C4-2B (cell line): ENCODE data around the gene OPCML.

Experiments
- ZFX ChIP-seq: fragments of 450-650 bp; IDR thresholded peaks from 2 replicates; pipeline ENCODE4 v1.6.1; 2017
- TF ChIP-seq, protein P1 (sequence below): fragments of 450-650 bp; conservative IDR thresholded peaks from 2 replicates; pipeline ENCODE4 v1.5.1; 2017; ENCODE audit warnings: mild to moderate bottlenecking

- TF ChIP-seq, protein P1, sequence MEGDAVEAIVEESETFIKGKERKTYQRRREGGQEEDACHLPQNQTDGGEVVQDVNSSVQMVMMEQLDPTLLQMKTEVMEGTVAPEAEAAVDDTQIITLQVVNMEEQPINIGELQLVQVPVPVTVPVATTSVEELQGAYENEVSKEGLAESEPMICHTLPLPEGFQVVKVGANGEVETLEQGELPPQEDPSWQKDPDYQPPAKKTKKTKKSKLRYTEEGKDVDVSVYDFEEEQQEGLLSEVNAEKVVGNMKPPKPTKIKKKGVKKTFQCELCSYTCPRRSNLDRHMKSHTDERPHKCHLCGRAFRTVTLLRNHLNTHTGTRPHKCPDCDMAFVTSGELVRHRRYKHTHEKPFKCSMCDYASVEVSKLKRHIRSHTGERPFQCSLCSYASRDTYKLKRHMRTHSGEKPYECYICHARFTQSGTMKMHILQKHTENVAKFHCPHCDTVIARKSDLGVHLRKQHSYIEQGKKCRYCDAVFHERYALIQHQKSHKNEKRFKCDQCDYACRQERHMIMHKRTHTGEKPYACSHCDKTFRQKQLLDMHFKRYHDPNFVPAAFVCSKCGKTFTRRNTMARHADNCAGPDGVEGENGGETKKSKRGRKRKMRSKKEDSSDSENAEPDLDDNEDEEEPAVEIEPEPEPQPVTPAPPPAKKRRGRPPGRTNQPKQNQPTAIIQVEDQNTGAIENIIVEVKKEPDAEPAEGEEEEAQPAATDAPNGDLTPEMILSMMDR, result no peak
- TF ChIP-seq ZFX, result no peak
Measured at GRCh38 chr11:132367293-132367692, 1165.0 kb downstream of the OPCML start.
